CD4-positive, alpha-beta T cell (primary cell): ENCODE data around the gene PAPOLA. TPM values are rescaled to one million over a fixed set of nuclear protein-coding genes. Genes with fewer than 3 reads are reported as not detected.

ENCODE experiments used
- ATAC-seq: fragments of 200-7000 bp; cut with Tn5 transposase; one replicate; pipeline ENCODE4 v1.10.0; 2022; ENCODE audit warnings: mild to moderate bottlenecking; ENCODE audit not compliant: poor library complexity
- CTCF ChIA-PET: fragments of 350-600 bp; sonication (Branson Sonifier 250); formaldehyde crosslinking; loops from one replicate; lab custom pipeline; 2021; ENCODE audit warnings: antibody characterized with exemption, inconsistent platforms; lab: Charles Lee
- POLR2A ChIA-PET: fragments of 350-600 bp; sonication (Branson Sonifier 250); formaldehyde crosslinking; loops from one replicate; lab custom pipeline; 2021; ENCODE audit warnings: antibody characterized with exemption, inconsistent platforms; lab: Charles Lee
- DNase-seq, 14 experiments: peaks; one replicate each; pipeline ENCODE4 v3.0.0-alpha.2; 2013 to 2020; ENCODE audit warnings: mixed read lengths in 2 of 14
- H3K27ac ChIP-seq, 2 donors: one replicate each; pipeline versions ENCODE4 v1.5.1 to v1.7.0; 2013; ENCODE audit warnings: low read length in 2 of 2, low read depth in 1 of 2, mild to moderate bottlenecking in 1 of 2
- H3K27me3 ChIP-seq, 2 experiments: 1 replicate in 1 of 2; 2 replicates in 1 of 2; pipeline versions ENCODE4 v1.6.1 to v1.7.0; 2013; ENCODE audit warnings: low read length in 2 of 2, control low read depth in 1 of 2, mild to moderate bottlenecking in 1 of 2, moderate library complexity in 1 of 2; ENCODE audit not compliant: insufficient read depth in 2 of 2, control insufficient read depth in 1 of 2
- H3K36me3 ChIP-seq: one replicate; pipeline ENCODE4 v1.6.1; 2013; ENCODE audit warnings: low read length, control low read depth; ENCODE audit not compliant: insufficient read depth
- H3K4me1 ChIP-seq: one replicate; pipeline ENCODE4 v1.6.1; 2013; ENCODE audit warnings: low read length, control low read depth; ENCODE audit not compliant: insufficient read depth
- H3K4me3 ChIP-seq: one replicate; pipeline ENCODE4 v1.5.1; 2013; ENCODE audit warnings: mild to moderate bottlenecking, low read length, moderate library complexity
- H3K9me3 ChIP-seq, 2 experiments: 1 replicate in 1 of 2; 2 replicates in 1 of 2; pipeline versions ENCODE4 v1.6.1 to v1.7.0; 2013; ENCODE audit warnings: low read length in 2 of 2, mild to moderate bottlenecking in 2 of 2, control low read depth in 1 of 2, moderate library complexity in 1 of 2; ENCODE audit not compliant: control insufficient read depth in 1 of 2, insufficient read depth in 1 of 2
- H3K27ac Mint-ChIP-seq: one replicate; pipeline ENCODE4 v1.8.0; 2020; ENCODE audit warnings: mixed read lengths
- H3K27me3 Mint-ChIP-seq: one replicate; pipeline ENCODE4 v1.8.0; 2021; ENCODE audit warnings: mixed read lengths
- H3K36me3 Mint-ChIP-seq: one replicate; pipeline ENCODE4 v1.8.0; 2021; ENCODE audit warnings: low read depth, mixed read lengths
- H3K4me1 Mint-ChIP-seq: one replicate; pipeline ENCODE4 v1.8.0; 2021; ENCODE audit warnings: low read depth, mixed read lengths
- H3K4me3 Mint-ChIP-seq: one replicate; pipeline ENCODE4 v1.8.0; 2020; ENCODE audit warnings: mild to moderate bottlenecking, mixed read lengths
- H3K9me3 Mint-ChIP-seq: one replicate; pipeline ENCODE4 v1.8.0; 2020; ENCODE audit warnings: mixed read lengths
- CTCF ChIP-seq: fragments of 200-600 bp; IDR thresholded peaks from one replicate; pipeline ENCODE4 v1.8.0; 2022; ENCODE audit warnings: antibody characterized with exemption, mild to moderate bottlenecking
- intact Hi-C, 2 experiments: fragments of 100-400 bp; cut with DNase I in 1 of 2; cut with micrococcal nuclease in 1 of 2; formaldehyde crosslinking; loops; one replicate each; pipeline versions ENCODE4 v1.15.1 to v1.9.0; 2023 to 2025; cut with DNase I, micrococcal nuclease
- total RNA-seq, 174 experiments: library from RNA in 2 of 174; stranded (reverse) in 2 of 174; gene quantifications; one replicate each; pipeline ENCODE4 v1.2.3 and lab custom pipeline; 2021 to 2026

PAPOLA gene
- total RNA-seq, 2 experiments from 2014 or later = 140 to 148 TPM

GRCh38 chr14:96536807-96537206 is 34.6 kb downstream of the PAPOLA start:
- Histone ChIP-seq H3K27ac (no peak overlapping the region), H3K27me3 (no peaks in the 10 kb centered on the region), H3K36me3 (peaks cover 35% of the 10 kb centered on the region), H3K9me3 (no peaks in the 10 kb centered on the region), H3K4me3 (no peak overlapping the region), H3K4me1 (no peaks in the 10 kb centered on the region)
- intact Hi-C loops = no loop called here
- Mint-ChIP-seq H3K36me3 (peaks cover 61% of the 10 kb centered on the region), H3K27ac (peak overlapping the region; percentile 24), H3K4me1 (peaks cover 4% of the 10 kb centered on the region), H3K27me3 (no peaks in the 10 kb centered on the region), H3K9me3 (no peaks in the 10 kb centered on the region), H3K4me3 (no peak overlapping the region)
- CTCF ChIA-PET = interaction anchor here (0.5 to 0.6 kb wide), 2 partner anchors 13 to 29 kb away, joined by 3 read pairs; no protein-coding TSS in a partner anchor
- ATAC-seq (no peak), DNase-seq (no peak)
- POLR2A ChIA-PET = interaction anchor here (1.4 kb wide), 1 partner anchor 11 kb away, joined by 4 read pairs; no protein-coding TSS in a partner anchor
- no peak for TF ChIP-seq CTCF

DNA sequence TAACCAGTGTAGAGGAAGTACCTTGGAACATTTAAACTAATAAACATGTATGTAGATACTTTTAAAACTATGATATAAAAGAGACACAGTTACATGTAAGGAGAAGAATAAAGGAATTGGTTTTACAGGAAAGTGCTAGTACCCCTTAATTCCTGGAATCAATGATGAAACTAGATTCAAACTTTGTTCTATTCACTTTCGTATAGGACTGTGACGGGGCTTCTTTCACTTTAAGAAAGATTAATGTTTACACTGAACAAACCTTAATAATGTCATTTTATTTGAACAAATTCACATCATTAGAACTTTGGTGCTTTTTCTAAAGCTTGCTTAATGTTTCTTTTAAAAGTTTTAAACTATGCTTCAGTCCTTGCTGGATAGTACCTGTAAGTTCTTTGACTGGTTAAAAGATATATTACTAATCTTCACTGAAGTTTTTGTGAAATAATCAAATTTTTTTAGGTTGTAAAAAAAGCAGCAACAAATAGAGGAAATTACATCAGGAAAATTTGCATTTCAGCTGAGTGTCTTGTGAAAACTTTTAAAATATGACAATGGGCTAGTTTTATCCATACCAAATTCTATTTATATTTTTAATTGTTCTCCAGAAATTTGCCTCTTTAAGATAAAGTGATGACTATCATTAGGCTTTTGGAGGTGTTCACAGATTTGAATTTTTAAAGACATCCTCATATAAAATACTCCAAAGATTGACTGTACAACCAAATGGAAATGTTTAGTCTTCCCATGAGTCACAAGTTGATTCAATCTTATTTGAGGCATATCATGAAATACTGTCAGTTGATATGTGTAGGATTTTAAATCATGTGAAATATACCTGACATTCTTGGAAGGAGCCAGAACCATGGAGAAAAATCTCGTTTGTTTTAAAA is 36.2 kb downstream of the PAPOLA start:
- no peaks in the 10 kb centered on the region for H3K9me3 Mint-ChIP-seq
- Histone ChIP-seq H3K9me3 (no peaks in the 10 kb centered on the region), H3K27ac (no peak overlapping the region), H3K36me3 (peaks cover 29% of the 10 kb centered on the region), H3K27me3 (no peaks in the 10 kb centered on the region), H3K4me3 (no peak overlapping the region), H3K4me1 (no peaks in the 10 kb centered on the region)
- no peak overlapping the region for H3K4me3 Mint-ChIP-seq
- ChIA-PET POLR2A (no interaction called here), CTCF (no interaction called here)
- H3K27me3 Mint-ChIP-seq = no peaks in the 10 kb centered on the region
- ATAC-seq (no peak), DNase-seq (no peak)
- TF ChIP-seq CTCF = no peak
- peaks cover 4% of the 10 kb centered on the region for H3K4me1 Mint-ChIP-seq
- no peak overlapping the region for H3K27ac Mint-ChIP-seq
- peaks cover 61% of the 10 kb centered on the region for H3K36me3 Mint-ChIP-seq
- intact Hi-C loops = no loop called here

- H3K27me3 ChIP-seq = no peaks in the 10 kb centered on the region
- CTCF ChIA-PET = no interaction called here
- Mint-ChIP-seq H3K27ac (no peak overlapping the region), H3K9me3 (no peaks in the 10 kb centered on the region), H3K4me1 (peaks cover 4% of the 10 kb centered on the region), H3K27me3 (no peaks in the 10 kb centered on the region), H3K36me3 (peaks cover 58% of the 10 kb centered on the region), H3K4me3 (no peak overlapping the region)
- no peaks in the 10 kb centered on the region for H3K9me3 ChIP-seq
- intact Hi-C loops = no loop called here
- DNase-seq = no peak
- peaks cover 29% of the 10 kb centered on the region for H3K36me3 ChIP-seq
- no peak for TF ChIP-seq CTCF
- no peak overlapping the region for H3K4me3 ChIP-seq
- POLR2A ChIA-PET = no interaction called here
- no peaks in the 10 kb centered on the region for H3K4me1 ChIP-seq
- no peak for ATAC-seq
- H3K27ac ChIP-seq = no peak overlapping the region
Measured at GRCh38 chr14:96538990-96539317, 36.8 kb downstream of the PAPOLA start.
